ENCODE data around the gene MYO9A.

MYO9A gene

GRCh38 chr15:71781965-71782265 lies 336.0 kb downstream of the MYO9A start:
- ATAC-seq (no peak), DNase-seq (no peak)

GRCh38 chr15:71781179-71781964 lies 336.6 kb downstream of the MYO9A start:
- DNase-seq: no peak
- ATAC-seq: no peak

- DNase-seq: peak; percentile 28
- ATAC-seq: peak; percentile 53
Observed at GRCh38 chr15:71780115-71780976, 337.6 kb downstream of the MYO9A start.

GRCh38 chr15:71779073-71779797 lies 338.7 kb downstream of the MYO9A start:
- no peak for ATAC-seq

GRCh38 chr15:71777216-71777943 lies 340.6 kb downstream of the MYO9A start:
- DNase-seq: no peak

More at GRCh38 chr15:71779073-71779797, 338.7 kb downstream of the MYO9A start:
- DNase-seq: no peak

GRCh38 chr15:71776304-71776703 lies 341.6 kb downstream of the MYO9A start:
- ATAC-seq (no peak), DNase-seq (no peak)

More at GRCh38 chr15:71777216-71777943, 340.6 kb downstream of the MYO9A start:
- ATAC-seq: no peak

- DNase-seq: no peak
- no peak for ATAC-seq
Observed at GRCh38 chr15:71775856-71776255, 342.1 kb downstream of the MYO9A start.

GRCh38 chr15:71773206-71773859 lies 344.6 kb downstream of the MYO9A start:
- ATAC-seq: no peak

More at GRCh38 chr15:71773206-71773859, 344.6 kb downstream of the MYO9A start:
- DNase-seq: no peak
